Uterus (tissue), 4 donors: ENCODE results near the gene CPSF3. TPM values are rescaled to one million over a fixed set of nuclear protein-coding genes. Genes with fewer than 3 reads are reported as not detected.

Source experiments
- DNase-seq, 2 donors: peaks; one replicate each; pipeline ENCODE4 v3.0.0-alpha.2; 2019 to 2020
- H3K27ac ChIP-seq, 2 donors: fragments of 200-600 bp; sonication (generic); 1 replicate in 1 of 2; 2 replicates in 1 of 2; pipeline ENCODE4 v1.5.1; 2016 to 2018
- H3K27me3 ChIP-seq, 2 donors: fragments of 200-600 bp; sonication (generic); one replicate each; pipeline ENCODE4 v1.5.1; 2018 to 2019; ENCODE audit warnings: control low read depth in 1 of 2
- H3K36me3 ChIP-seq, 2 donors: fragments of 200-600 bp; sonication (generic); one replicate each; pipeline ENCODE4 v1.5.1; 2019; ENCODE audit warnings: control low read depth in 1 of 2
- H3K4me1 ChIP-seq, 2 donors: fragments of 200-600 bp; sonication (generic); one replicate each; pipeline ENCODE4 v1.5.1; 2018 to 2019; ENCODE audit warnings: control low read depth in 1 of 2
- H3K4me3 ChIP-seq, 2 donors: fragments of 200-600 bp; sonication (generic); 1 replicate in 1 of 2; 2 replicates in 1 of 2; pipeline ENCODE4 v1.5.1; 2018 to 2019; ENCODE audit warnings: mild to moderate bottlenecking in 1 of 2
- H3K9me3 ChIP-seq, 2 donors: fragments of 200-600 bp; sonication (generic); one replicate each; pipeline ENCODE4 v1.5.1; 2019; ENCODE audit warnings: control low read depth in 1 of 2
- CTCF ChIP-seq, 4 experiments: fragments of 200-600 bp in 2 of 4; fragments of 450-650 bp in 2 of 4; sonication (generic) in 2 of 4; IDR thresholded peaks; one replicate each; pipeline ENCODE4 v1.5.1; 2016 to 2019; ENCODE audit warnings: antibody characterized with exemption in 4 of 4, mild to moderate bottlenecking in 2 of 4, moderate library complexity in 1 of 4
- POLR2A ChIP-seq, 2 donors: fragments of 450-650 bp; IDR thresholded peaks; one replicate each; pipeline ENCODE4 v1.6.1; 2016; ENCODE audit warnings: antibody characterized with exemption in 2 of 2, mild to moderate bottlenecking in 1 of 2, moderate library complexity in 1 of 2
- intact Hi-C: fragments of 100-400 bp; cut with DNase I; formaldehyde crosslinking; loops from one replicate; pipeline ENCODE4 v1.15.1; 2023; ENCODE audit warnings: low total_unique reads
- total RNA-seq, 4 donors: library from RNA; depleted of rRNA in 3 of 4; stranded (reverse); fragments of >200 nt in 3 of 4; gene quantifications; one replicate each; pipeline versions ENCODE4 v1.1.0 to v1.2.4, GENCODE V29; 2014 to 2023
- donor health status: DM: yes; HTN: yes; CAD: no.

Gene CPSF3
- total RNA-seq, 4 donors from 2014 or later = 7.2 to 45.2 (median 30.3) TPM

- no peak for TF ChIP-seq POLR2A (IDR thresholded peaks at IDR 0.05)
- no peak for TF ChIP-seq CTCF (IDR thresholded peaks at IDR 0.05)
- no peak for DNase-seq
- no peaks in the 10 kb centered on the region for H3K9me3 ChIP-seq
- peaks cover 0 to 4% of the 10 kb centered on the region in 2 donors for H3K4me1 ChIP-seq
- H3K36me3 ChIP-seq = no peaks in the 10 kb centered on the region
- H3K4me3 ChIP-seq = no peak overlapping the region
- no peak overlapping the region for H3K27ac ChIP-seq
- intact Hi-C loops = no loop called here
- H3K27me3 ChIP-seq = no peaks in the 10 kb centered on the region
Measured at GRCh38 chr2:9390151-9390850, 33.2 kb upstream of the CPSF3 start.

- intact Hi-C loops = no loop called here
- TF ChIP-seq POLR2A (IDR thresholded peaks at IDR 0.05) (no peak), CTCF (IDR thresholded peaks at IDR 0.05) (no peak)
- H3K4me3 ChIP-seq = no peak overlapping the region
- H3K4me1 ChIP-seq = peaks cover 0 to 4% of the 10 kb centered on the region in 2 donors
- no peaks in the 10 kb centered on the region for H3K27me3 ChIP-seq
- no peak overlapping the region for H3K27ac ChIP-seq
- DNase-seq = no peak
- no peaks in the 10 kb centered on the region for H3K9me3 ChIP-seq
- H3K36me3 ChIP-seq = no peaks in the 10 kb centered on the region
Measured at GRCh38 chr2:9390991-9391390, 32.5 kb upstream of the CPSF3 start.

GRCh38 chr2:9391961-9392720, 31.3 kb upstream of the CPSF3 start:
- Histone ChIP-seq H3K36me3 (no peaks in the 10 kb centered on the region), H3K4me1 (no peaks in the 10 kb centered on the region), H3K9me3 (no peaks in the 10 kb centered on the region), H3K27ac (peak overlapping the region; percentile 77 to 86), H3K4me3 (no peak overlapping the region), H3K27me3 (no peaks in the 10 kb centered on the region)
- intact Hi-C loops = no loop called here
- no peak for DNase-seq
- no peak for TF ChIP-seq CTCF (IDR thresholded peaks at IDR 0.05)
- no peak for TF ChIP-seq POLR2A (IDR thresholded peaks at IDR 0.05)

- Histone ChIP-seq H3K4me3 (no peak overlapping the region), H3K27me3 (no peaks in the 10 kb centered on the region), H3K36me3 (no peaks in the 10 kb centered on the region), H3K9me3 (no peaks in the 10 kb centered on the region), H3K4me1 (peaks cover 0 to 1% of the 10 kb centered on the region in 2 donors), H3K27ac (peak overlapping the region; percentile 77 to 86)
- intact Hi-C loops = no loop called here
- DNase-seq = peak; percentile 57 to 68
- no peak for TF ChIP-seq CTCF (IDR thresholded peaks at IDR 0.05)
- no peak for TF ChIP-seq POLR2A (IDR thresholded peaks at IDR 0.05)
Measured at GRCh38 chr2:9392898-9393765, 30.3 kb upstream of the CPSF3 start.
